Keratinocyte (primary cell): ENCODE data around the gene YIPF2. TPM values are rescaled to one million over a fixed set of nuclear protein-coding genes. Genes with fewer than 3 reads are reported as not detected.

Experiments used
- DNase-seq: peaks from one replicate; pipeline ENCODE4 v3.0.0-alpha.2; 2011; ENCODE audit warnings: low read depth, missing footprints, low spot score
- FAIRE-seq: peaks from 2 replicates; lab custom pipeline; 2011; peaks lifted over from hg19 to GRCh38; lab: Jason Lieb, UNC
- H2AFZ ChIP-seq: 2 replicates; pipeline ENCODE4 v1.6.0; 2012; ENCODE audit warnings: low read length, control low read depth, inconsistent platforms; ENCODE audit not compliant: control insufficient read depth
- H3K27ac ChIP-seq: 2 replicates; pipeline ENCODE4 v1.5.1; 2011; ENCODE audit warnings: low read length; ENCODE audit not compliant: control insufficient read depth, insufficient read depth
- H3K27me3 ChIP-seq: 3 replicates; pipeline ENCODE4 v1.6.0; 2011; ENCODE audit warnings: low read length; ENCODE audit not compliant: control insufficient read depth, insufficient read depth; ENCODE audit errors: extremely low read depth
- H3K36me3 ChIP-seq, 2 experiments: 2 replicates in 1 of 2; 3 replicates in 1 of 2; pipeline ENCODE4 v1.5.1; 2011; ENCODE audit warnings: low read length in 2 of 2, mild to moderate bottlenecking in 1 of 2; ENCODE audit not compliant: control insufficient read depth in 2 of 2, insufficient read depth in 2 of 2; ENCODE audit errors: extremely low read depth in 1 of 2
- H3K4me1 ChIP-seq: 3 replicates; pipeline ENCODE4 v1.5.1; 2011; ENCODE audit warnings: low read length; ENCODE audit not compliant: control insufficient read depth, insufficient read depth; ENCODE audit errors: extremely low read depth
- H3K4me2 ChIP-seq: 3 replicates; pipeline ENCODE4 v1.6.0; 2011; ENCODE audit warnings: low read depth, low read length; ENCODE audit not compliant: control insufficient read depth, insufficient read depth; ENCODE audit errors: extremely low read depth
- H3K4me3 ChIP-seq, 3 experiments: fragments of 200-600 bp in 1 of 3; sonication (generic) in 1 of 3; 2 replicates in 2 of 3; 3 replicates in 1 of 3; pipeline ENCODE4 v1.5.1; 2011 to 2016; ENCODE audit warnings: low read length in 3 of 3, mild to moderate bottlenecking in 3 of 3, control low read depth in 2 of 3, inconsistent platforms in 1 of 3, low read depth in 1 of 3, mixed read lengths in 1 of 3, mixed run types in 1 of 3, moderate library complexity in 1 of 3; ENCODE audit not compliant: control insufficient read depth in 2 of 3, insufficient read depth in 2 of 3; ENCODE audit errors: extremely low read depth in 1 of 3
- H3K79me2 ChIP-seq: 2 replicates; pipeline ENCODE4 v1.6.0; 2012; ENCODE audit warnings: low read length; ENCODE audit not compliant: control insufficient read depth, insufficient read depth
- H3K9ac ChIP-seq: 3 replicates; pipeline ENCODE4 v1.6.0; 2011; ENCODE audit warnings: low read length; ENCODE audit not compliant: control insufficient read depth, insufficient read depth; ENCODE audit errors: extremely low read depth
- H3K9me1 ChIP-seq: 3 replicates; pipeline ENCODE4 v1.6.0; 2011; ENCODE audit warnings: low read length; ENCODE audit not compliant: control insufficient read depth, insufficient read depth; ENCODE audit errors: extremely low read depth
- H3K9me3 ChIP-seq: 2 replicates; pipeline ENCODE4 v1.5.1; 2012; ENCODE audit warnings: low read depth, low read length; ENCODE audit not compliant: control insufficient read depth
- H4K20me1 ChIP-seq: 3 replicates; pipeline ENCODE4 v1.6.0; 2011; ENCODE audit warnings: low read length; ENCODE audit not compliant: control insufficient read depth, insufficient read depth; ENCODE audit errors: extremely low read depth
- CTCF ChIP-seq, 3 experiments: IDR thresholded peaks in 1 of 3; conservative IDR thresholded peaks in 1 of 3; optimal IDR thresholded peaks in 1 of 3; 2 replicates in 2 of 3; 3 replicates in 1 of 3; pipeline versions ENCODE3 to v1.5.1; 2011; ENCODE audit warnings: low read length in 3 of 3, mild to moderate bottlenecking in 3 of 3, moderate library complexity in 2 of 3, control low read depth in 1 of 3, inconsistent platforms in 1 of 3; ENCODE audit not compliant: insufficient read depth in 2 of 3; ENCODE audit errors: extremely low read depth in 1 of 3
- EZH2 ChIP-seq: IDR thresholded peaks from one replicate; pipeline ENCODE4 v1.6.1; 2012; ENCODE audit warnings: inconsistent platforms, mild to moderate bottlenecking, low read length, moderate library complexity
- dilution Hi-C: fragments of 300-500 bp; cut with MboI; formaldehyde crosslinking; loops from one replicate; pipeline ENCODE4 v1.7.0; 2020; ENCODE audit warnings: low sequenced_read_pairs; ENCODE audit not compliant: extremely low pct_ligation_motif_present
- polyA plus RNA-seq, 5 experiments: library from polyadenylated mRNA; depleted of rRNA in 3 of 5; stranded (reverse) in 3 of 5; stranded (forward) in 1 of 5; unstranded in 1 of 5; fragments of >200 nt; gene quantifications; 1 replicate in 1 of 5; 2 replicates in 3 of 5; 3 replicates in 1 of 5; pipeline versions ENCODE4 v1.2.1 to v1.2.3, GENCODE V29; 2011 to 2012; ENCODE audit warnings: missing spikeins in 2 of 5, low read depth in 1 of 5, low replicate concordance in 1 of 5

YIPF2 gene
- polyA plus RNA-seq, 1 donor (not counting 4 experiments of a cell fraction or from before 2014, with no cell fraction given), result 26.9 TPM

GRCh38 chr19:10976131-10976892 is 47.9 kb upstream of the YIPF2 start:
- peaks cover 90% of the 10 kb centered on the region for H3K79me2 ChIP-seq
- FAIRE-seq, result no peak
- H3K4me1 ChIP-seq, result peaks cover 20% of the 10 kb centered on the region
- DNase-seq, result no peak
- peaks cover 3 to 7% of the 10 kb centered on the region in 2 experiments for H3K36me3 ChIP-seq
- no peak overlapping the region for H3K27ac ChIP-seq
- H3K9me3 ChIP-seq, result no peaks in the 10 kb centered on the region
- no peak overlapping the region for H2AFZ ChIP-seq
- TF ChIP-seq CTCF (optimal IDR thresholded peaks at IDR 0.05 in 1 of 3, IDR thresholded peaks at IDR 0.05 in 1 of 3, conservative IDR thresholded peaks at IDR 0.05 in 1 of 3; ENCODE audit: extremely low read depth in 1 of 3, insufficient read depth in 2 of 3, low read length in 3 of 3) (no peak), EZH2 (no peak)
- no peak overlapping the region for H3K9ac ChIP-seq
- H3K27me3 ChIP-seq, result no peaks in the 10 kb centered on the region
- H3K4me3 ChIP-seq, result no peak overlapping the region
- H3K4me2 ChIP-seq, result no peak overlapping the region
- peaks cover 35% of the 10 kb centered on the region for H4K20me1 ChIP-seq
- peaks cover 4% of the 10 kb centered on the region for H3K9me1 ChIP-seq
- dilution Hi-C loops, result no loop called here

- Histone ChIP-seq H3K9me1 (peaks cover 4% of the 10 kb centered on the region), H4K20me1 (peaks cover 36% of the 10 kb centered on the region), H3K4me1 (peaks cover 20% of the 10 kb centered on the region), H3K27me3 (no peaks in the 10 kb centered on the region), H3K27ac (no peak overlapping the region), H3K4me3 (no peak overlapping the region), H3K36me3 (peaks cover 3% of the 10 kb centered on the region in 2 experiments), H3K9me3 (no peaks in the 10 kb centered on the region), H3K4me2 (no peak overlapping the region), H3K79me2 (peaks cover 89% of the 10 kb centered on the region), H3K9ac (no peak overlapping the region), H2AFZ (no peak overlapping the region)
- FAIRE-seq (no peak), DNase-seq (no peak)
- dilution Hi-C loops, result no loop called here
- TF ChIP-seq EZH2, result no peak
- no peak for TF ChIP-seq CTCF (optimal IDR thresholded peaks at IDR 0.05 in 1 of 3, IDR thresholded peaks at IDR 0.05 in 1 of 3, conservative IDR thresholded peaks at IDR 0.05 in 1 of 3; ENCODE audit: extremely low read depth in 1 of 3, insufficient read depth in 2 of 3, low read length in 3 of 3)
Observed at GRCh38 chr19:10975374-10976130, 47.1 kb upstream of the YIPF2 start.
